ENCODE measurements around the gene RIN2. TPM values are rescaled to one million over a fixed set of nuclear protein-coding genes. Genes with fewer than 3 reads are reported as not detected.

RIN2 gene
- total and polyA plus RNA-seq, 9 of the 15 experiments (the other 6 are each of a cell fraction or from before 2014, with no cell fraction given), result 0.09 TPM; not detected in 8

- no peak for TF ChIP-seq MAFK (IDR thresholded peaks at IDR 0.05; ENCODE audit: low read length)
- TF ChIP-seq HDAC3 (IDR thresholded peaks at IDR 0.05; ENCODE audit: borderline replicate concordance, partially characterized antibody), result no peak
- TF ChIP-seq COPS2 (conservative IDR thresholded peaks at IDR 0.05), result no peak
- TF ChIP-seq SLC30A9 (CRISPR knock-in tag; IDR thresholded peaks at IDR 0.05), result no peak
- TF ChIP-seq EWSR1 (IDR thresholded peaks at IDR 0.05; ENCODE audit: borderline replicate concordance, low read depth, partially characterized antibody), result no peak
- TF ChIP-seq FOXJ2 (tag; IDR thresholded peaks at IDR 0.05), result no peak
Measured at GRCh38 chr20:19761326-19761725, 3.3 kb downstream of the RIN2 start (continued).

- no peaks in the 10 kb centered on the region for H3K36me3 ChIP-seq (ENCODE audit: control insufficient read depth, insufficient read depth, low read length)
- no peak for DNase-seq (ENCODE audit: extremely low read depth in 1 of 4, low spot score in 3 of 4)
- BruUV-seq (replicated peaks), result no TSS peak
- WGBS (ENCODE audit: insufficient coverage, low coverage, missing lambda C conversion rate), result 0% methylated on average over 2 of the region's 2 CpGs
- FAIRE-seq, result no peak
- no peak for ATAC-seq
- POLR2A ChIA-PET, result no interaction called here
- in situ Hi-C loops (cut with MboI) (no loop called here), intact Hi-C loops (cut with micrococcal nuclease) (no loop called here)
- no peaks in the 10 kb centered on the region for H3K79me2 ChIP-seq (ENCODE audit: control insufficient read depth, insufficient read depth, low read length)
- peaks cover 0 to 9% of the 10 kb centered on the region in 2 experiments; a peak in 2 of 5 replicates for H3K27me3 ChIP-seq (ENCODE audit: control insufficient read depth in 2 of 2, insufficient read depth in 2 of 2, low read length in 2 of 2)
- no peak overlapping the region for H2AFZ ChIP-seq (ENCODE audit: low read depth, low read length)
- CTCF ChIA-PET (ENCODE audit: low intra/inter-chr PET ratio), result no interaction called here
- H3K9me3 ChIP-seq (replicated peaks; ENCODE audit: control insufficient read depth, insufficient read depth, low read depth, low read length), result no peaks in the 10 kb centered on the region
- no peaks in the 10 kb centered on the region for H4K20me1 ChIP-seq (replicated peaks; ENCODE audit: control insufficient read depth, insufficient read depth, low read length)
- no peak overlapping the region for H3K9ac ChIP-seq (ENCODE audit: insufficient read depth in 1 of 2, low read depth in 2 of 2, low read length in 2 of 2)
- no peak overlapping the region for H3K4me3 ChIP-seq
- H3K4me2 ChIP-seq (ENCODE audit: insufficient read depth, low read length), result no peak overlapping the region
- no peaks in the 10 kb centered on the region for H3K9me1 ChIP-seq (ENCODE audit: control insufficient read depth, insufficient read depth, low read length)
- H3K4me1 ChIP-seq (replicated peaks in 1 of 2; ENCODE audit: control insufficient read depth in 2 of 2, insufficient read depth in 2 of 2, low read length in 2 of 2), result peaks cover 0 to 9% of the 10 kb centered on the region in 2 experiments; a peak in 1 of 5 replicates
- H3K27ac ChIP-seq (ENCODE audit: extremely low read depth, low read depth, low read length), result no peak overlapping the region
- TF ChIP-seq HSF4 (CRISPR knock-in tag; IDR thresholded peaks at IDR 0.05; ENCODE audit: borderline replicate concordance), result no peak
- TF ChIP-seq CHD2 (IDR thresholded peaks at IDR 0.05; ENCODE audit: low read depth, low read length), result no peak
- no peak for TF ChIP-seq DACH1 (IDR thresholded peaks at IDR 0.05; ENCODE audit: partially characterized antibody)
- no peak for TF ChIP-seq DMBX1 (CRISPR knock-in tag; IDR thresholded peaks at IDR 0.05; ENCODE audit: borderline replicate concordance)
- TF ChIP-seq ZBTB2 (IDR thresholded peaks at IDR 0.05), result no peak
- no peak for TF ChIP-seq CBFA2T3 (IDR thresholded peaks at IDR 0.05)
- TF ChIP-seq MED1 (CRISPR knock-in tag; IDR thresholded peaks at IDR 0.05; ENCODE audit: borderline replicate concordance), result no peak
- TF ChIP-seq HBP1 (CRISPR knock-in tag; IDR thresholded peaks at IDR 0.05), result no peak
- TF ChIP-seq RFX7 (CRISPR knock-in tag; IDR thresholded peaks at IDR 0.05), result no peak
- TF ChIP-seq ARHGAP35 (IDR thresholded peaks at IDR 0.05; ENCODE audit: partially characterized antibody), result no peak
- TF ChIP-seq SAP30 (IDR thresholded peaks at IDR 0.05; ENCODE audit: borderline replicate concordance, insufficient read depth, low read depth, low read length, poor library complexity, severe bottlenecking), result no peak
- no peak for TF ChIP-seq HMGXB4 (CRISPR knock-in tag; IDR thresholded peaks at IDR 0.05)
- TF ChIP-seq C11orf30 (IDR thresholded peaks at IDR 0.05; ENCODE audit: low read depth), result no peak
- TF ChIP-seq ZNF384 (IDR thresholded peaks at IDR 0.05; ENCODE audit: low read depth, low read length), result no peak
Measured at GRCh38 chr20:19761841-19762240, 3.8 kb downstream of the RIN2 start.
